ENCODE measurements around the gene LCN6. TPM values are rescaled to one million over a fixed set of nuclear protein-coding genes. Genes with fewer than 3 reads are reported as not detected.
A peak's percentile ranks its signal among the peaks of the same experiment; 100 is the strongest.

The LCN6 gene
- total and polyA plus RNA-seq, 9 of the 15 experiments (the other 6 are each of a cell fraction or from before 2014, with no cell fraction given) = 0.10 to 0.45 (median 0.37) TPM; not detected in 5

DNA sequence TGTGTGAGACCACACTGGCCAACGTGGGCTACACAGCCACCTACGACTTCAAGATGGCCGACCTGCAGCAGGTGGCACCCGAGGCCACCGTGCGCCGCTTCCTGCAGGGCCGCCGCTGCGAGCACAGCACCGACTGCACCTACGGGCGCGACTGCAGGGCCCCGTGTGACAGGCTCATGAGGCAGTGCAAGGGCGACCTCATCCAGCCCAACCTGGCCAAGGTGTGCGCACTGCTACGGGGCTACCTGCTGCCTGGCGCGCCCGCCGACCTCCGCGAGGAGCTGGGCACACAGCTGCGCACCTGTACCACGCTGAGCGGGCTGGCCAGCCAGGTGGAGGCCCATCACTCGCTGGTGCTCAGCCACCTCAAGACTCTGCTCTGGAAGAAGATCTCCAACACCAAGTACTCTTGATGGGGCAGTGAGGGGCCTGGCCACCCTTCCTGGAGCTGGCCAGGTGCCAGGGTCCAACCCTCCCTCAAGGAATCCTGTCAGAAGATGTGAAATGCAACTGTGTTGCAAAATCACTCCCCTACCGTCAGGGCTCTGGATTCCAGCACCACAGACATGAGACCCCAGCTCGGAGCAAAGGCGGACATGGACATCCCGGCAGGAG is 24.9 kb downstream of the LCN6 start (continued):
- TF ChIP-seq, protein P1, sequence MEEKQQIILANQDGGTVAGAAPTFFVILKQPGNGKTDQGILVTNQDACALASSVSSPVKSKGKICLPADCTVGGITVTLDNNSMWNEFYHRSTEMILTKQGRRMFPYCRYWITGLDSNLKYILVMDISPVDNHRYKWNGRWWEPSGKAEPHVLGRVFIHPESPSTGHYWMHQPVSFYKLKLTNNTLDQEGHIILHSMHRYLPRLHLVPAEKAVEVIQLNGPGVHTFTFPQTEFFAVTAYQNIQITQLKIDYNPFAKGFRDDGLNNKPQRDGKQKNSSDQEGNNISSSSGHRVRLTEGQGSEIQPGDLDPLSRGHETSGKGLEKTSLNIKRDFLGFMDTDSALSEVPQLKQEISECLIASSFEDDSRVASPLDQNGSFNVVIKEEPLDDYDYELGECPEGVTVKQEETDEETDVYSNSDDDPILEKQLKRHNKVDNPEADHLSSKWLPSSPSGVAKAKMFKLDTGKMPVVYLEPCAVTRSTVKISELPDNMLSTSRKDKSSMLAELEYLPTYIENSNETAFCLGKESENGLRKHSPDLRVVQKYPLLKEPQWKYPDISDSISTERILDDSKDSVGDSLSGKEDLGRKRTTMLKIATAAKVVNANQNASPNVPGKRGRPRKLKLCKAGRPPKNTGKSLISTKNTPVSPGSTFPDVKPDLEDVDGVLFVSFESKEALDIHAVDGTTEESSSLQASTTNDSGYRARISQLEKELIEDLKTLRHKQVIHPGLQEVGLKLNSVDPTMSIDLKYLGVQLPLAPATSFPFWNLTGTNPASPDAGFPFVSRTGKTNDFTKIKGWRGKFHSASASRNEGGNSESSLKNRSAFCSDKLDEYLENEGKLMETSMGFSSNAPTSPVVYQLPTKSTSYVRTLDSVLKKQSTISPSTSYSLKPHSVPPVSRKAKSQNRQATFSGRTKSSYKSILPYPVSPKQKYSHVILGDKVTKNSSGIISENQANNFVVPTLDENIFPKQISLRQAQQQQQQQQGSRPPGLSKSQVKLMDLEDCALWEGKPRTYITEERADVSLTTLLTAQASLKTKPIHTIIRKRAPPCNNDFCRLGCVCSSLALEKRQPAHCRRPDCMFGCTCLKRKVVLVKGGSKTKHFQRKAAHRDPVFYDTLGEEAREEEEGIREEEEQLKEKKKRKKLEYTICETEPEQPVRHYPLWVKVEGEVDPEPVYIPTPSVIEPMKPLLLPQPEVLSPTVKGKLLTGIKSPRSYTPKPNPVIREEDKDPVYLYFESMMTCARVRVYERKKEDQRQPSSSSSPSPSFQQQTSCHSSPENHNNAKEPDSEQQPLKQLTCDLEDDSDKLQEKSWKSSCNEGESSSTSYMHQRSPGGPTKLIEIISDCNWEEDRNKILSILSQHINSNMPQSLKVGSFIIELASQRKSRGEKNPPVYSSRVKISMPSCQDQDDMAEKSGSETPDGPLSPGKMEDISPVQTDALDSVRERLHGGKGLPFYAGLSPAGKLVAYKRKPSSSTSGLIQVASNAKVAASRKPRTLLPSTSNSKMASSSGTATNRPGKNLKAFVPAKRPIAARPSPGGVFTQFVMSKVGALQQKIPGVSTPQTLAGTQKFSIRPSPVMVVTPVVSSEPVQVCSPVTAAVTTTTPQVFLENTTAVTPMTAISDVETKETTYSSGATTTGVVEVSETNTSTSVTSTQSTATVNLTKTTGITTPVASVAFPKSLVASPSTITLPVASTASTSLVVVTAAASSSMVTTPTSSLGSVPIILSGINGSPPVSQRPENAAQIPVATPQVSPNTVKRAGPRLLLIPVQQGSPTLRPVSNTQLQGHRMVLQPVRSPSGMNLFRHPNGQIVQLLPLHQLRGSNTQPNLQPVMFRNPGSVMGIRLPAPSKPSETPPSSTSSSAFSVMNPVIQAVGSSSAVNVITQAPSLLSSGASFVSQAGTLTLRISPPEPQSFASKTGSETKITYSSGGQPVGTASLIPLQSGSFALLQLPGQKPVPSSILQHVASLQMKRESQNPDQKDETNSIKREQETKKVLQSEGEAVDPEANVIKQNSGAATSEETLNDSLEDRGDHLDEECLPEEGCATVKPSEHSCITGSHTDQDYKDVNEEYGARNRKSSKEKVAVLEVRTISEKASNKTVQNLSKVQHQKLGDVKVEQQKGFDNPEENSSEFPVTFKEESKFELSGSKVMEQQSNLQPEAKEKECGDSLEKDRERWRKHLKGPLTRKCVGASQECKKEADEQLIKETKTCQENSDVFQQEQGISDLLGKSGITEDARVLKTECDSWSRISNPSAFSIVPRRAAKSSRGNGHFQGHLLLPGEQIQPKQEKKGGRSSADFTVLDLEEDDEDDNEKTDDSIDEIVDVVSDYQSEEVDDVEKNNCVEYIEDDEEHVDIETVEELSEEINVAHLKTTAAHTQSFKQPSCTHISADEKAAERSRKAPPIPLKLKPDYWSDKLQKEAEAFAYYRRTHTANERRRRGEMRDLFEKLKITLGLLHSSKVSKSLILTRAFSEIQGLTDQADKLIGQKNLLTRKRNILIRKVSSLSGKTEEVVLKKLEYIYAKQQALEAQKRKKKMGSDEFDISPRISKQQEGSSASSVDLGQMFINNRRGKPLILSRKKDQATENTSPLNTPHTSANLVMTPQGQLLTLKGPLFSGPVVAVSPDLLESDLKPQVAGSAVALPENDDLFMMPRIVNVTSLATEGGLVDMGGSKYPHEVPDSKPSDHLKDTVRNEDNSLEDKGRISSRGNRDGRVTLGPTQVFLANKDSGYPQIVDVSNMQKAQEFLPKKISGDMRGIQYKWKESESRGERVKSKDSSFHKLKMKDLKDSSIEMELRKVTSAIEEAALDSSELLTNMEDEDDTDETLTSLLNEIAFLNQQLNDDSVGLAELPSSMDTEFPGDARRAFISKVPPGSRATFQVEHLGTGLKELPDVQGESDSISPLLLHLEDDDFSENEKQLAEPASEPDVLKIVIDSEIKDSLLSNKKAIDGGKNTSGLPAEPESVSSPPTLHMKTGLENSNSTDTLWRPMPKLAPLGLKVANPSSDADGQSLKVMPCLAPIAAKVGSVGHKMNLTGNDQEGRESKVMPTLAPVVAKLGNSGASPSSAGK (IDR thresholded peaks at IDR 0.05) = no peak
- peak; percentile 65 for TF ChIP-seq POLR2A (conservative IDR thresholded peaks at IDR 0.05)
- TF ChIP-seq, protein P2, sequence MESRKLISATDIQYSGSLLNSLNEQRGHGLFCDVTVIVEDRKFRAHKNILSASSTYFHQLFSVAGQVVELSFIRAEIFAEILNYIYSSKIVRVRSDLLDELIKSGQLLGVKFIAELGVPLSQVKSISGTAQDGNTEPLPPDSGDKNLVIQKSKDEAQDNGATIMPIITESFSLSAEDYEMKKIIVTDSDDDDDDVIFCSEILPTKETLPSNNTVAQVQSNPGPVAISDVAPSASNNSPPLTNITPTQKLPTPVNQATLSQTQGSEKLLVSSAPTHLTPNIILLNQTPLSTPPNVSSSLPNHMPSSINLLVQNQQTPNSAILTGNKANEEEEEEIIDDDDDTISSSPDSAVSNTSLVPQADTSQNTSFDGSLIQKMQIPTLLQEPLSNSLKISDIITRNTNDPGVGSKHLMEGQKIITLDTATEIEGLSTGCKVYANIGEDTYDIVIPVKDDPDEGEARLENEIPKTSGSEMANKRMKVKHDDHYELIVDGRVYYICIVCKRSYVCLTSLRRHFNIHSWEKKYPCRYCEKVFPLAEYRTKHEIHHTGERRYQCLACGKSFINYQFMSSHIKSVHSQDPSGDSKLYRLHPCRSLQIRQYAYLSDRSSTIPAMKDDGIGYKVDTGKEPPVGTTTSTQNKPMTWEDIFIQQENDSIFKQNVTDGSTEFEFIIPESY (CRISPR knock-in tag; IDR thresholded peaks at IDR 0.05) = peak; percentile 69; the same call in 1 of the 2 replicates
- TF ChIP-seq IFI16 (CRISPR knock-in tag; IDR thresholded peaks at IDR 0.05) = no peak
- TF ChIP-seq SIN3A (IDR thresholded peaks at IDR 0.05; ENCODE audit: borderline replicate concordance in 2 of 2, control insufficient read depth in 1 of 2, low read depth in 2 of 2, low read length in 2 of 2) = no peak
- peak; percentile 94 for TF ChIP-seq NFIC (IDR thresholded peaks at IDR 0.05)
- peak; percentile 65 for TF ChIP-seq POLR2G (IDR thresholded peaks at IDR 0.05; ENCODE audit: low read depth, low read length)
- no peak for TF ChIP-seq NR4A1 (CRISPR knock-in tag; IDR thresholded peaks at IDR 0.05)
- TF ChIP-seq NR4A1 (tag; IDR thresholded peaks at IDR 0.05) = no peak
- no peak for TF ChIP-seq SMAD4 (CRISPR knock-in tag; conservative IDR thresholded peaks at IDR 0.05)
- 0 out of 2 replicates have a peak, but pooled peaks have one; percentile 10 for TF ChIP-seq ILF3 (IDR thresholded peaks at IDR 0.05; ENCODE audit: borderline replicate concordance)
- TF ChIP-seq PTBP1 (IDR thresholded peaks at IDR 0.05; ENCODE audit: low read depth, low read length) = 0 out of 2 replicates have a peak, but pooled peaks have one; percentile 12
- peak; percentile 90 for TF ChIP-seq FIP1L1 (IDR thresholded peaks at IDR 0.05; ENCODE audit: low read depth, low read length, poor library complexity, severe bottlenecking)
- no peak for TF ChIP-seq HMGN3 (IDR thresholded peaks at IDR 0.05; ENCODE audit: borderline replicate concordance, extremely low read depth, insufficient read length, low read depth, low read length)
- no peak for TF ChIP-seq PHB (CRISPR knock-in tag; IDR thresholded peaks at IDR 0.05)

Measured in K562 (cell line).